ENCODE measurements around the gene ZHX3. TPM values are rescaled to one million over a fixed set of nuclear protein-coding genes. Genes with fewer than 3 reads are reported as not detected.

ZHX3 gene
- total and polyA plus RNA-seq, 9 of the 15 experiments (the other 6 are each of a cell fraction or from before 2014, with no cell fraction given) = 0.80 to 14.6 (median 4.9) TPM

- no peak for TF ChIP-seq RBM14 (IDR thresholded peaks at IDR 0.05; ENCODE audit: borderline replicate concordance, insufficient read depth, low read depth, low read length)
- no peak for TF ChIP-seq GABPA (tag; conservative IDR thresholded peaks at IDR 0.05; ENCODE audit: low read depth)
- TF ChIP-seq HDAC8 (tag; IDR thresholded peaks at IDR 0.05) = no peak
- no peak for TF ChIP-seq MTA2 (IDR thresholded peaks at IDR 0.05; ENCODE audit: low read depth)
- no peak for TF ChIP-seq ZNF121 (CRISPR knock-in tag; conservative IDR thresholded peaks at IDR 0.05)
- TF ChIP-seq, protein P1, sequence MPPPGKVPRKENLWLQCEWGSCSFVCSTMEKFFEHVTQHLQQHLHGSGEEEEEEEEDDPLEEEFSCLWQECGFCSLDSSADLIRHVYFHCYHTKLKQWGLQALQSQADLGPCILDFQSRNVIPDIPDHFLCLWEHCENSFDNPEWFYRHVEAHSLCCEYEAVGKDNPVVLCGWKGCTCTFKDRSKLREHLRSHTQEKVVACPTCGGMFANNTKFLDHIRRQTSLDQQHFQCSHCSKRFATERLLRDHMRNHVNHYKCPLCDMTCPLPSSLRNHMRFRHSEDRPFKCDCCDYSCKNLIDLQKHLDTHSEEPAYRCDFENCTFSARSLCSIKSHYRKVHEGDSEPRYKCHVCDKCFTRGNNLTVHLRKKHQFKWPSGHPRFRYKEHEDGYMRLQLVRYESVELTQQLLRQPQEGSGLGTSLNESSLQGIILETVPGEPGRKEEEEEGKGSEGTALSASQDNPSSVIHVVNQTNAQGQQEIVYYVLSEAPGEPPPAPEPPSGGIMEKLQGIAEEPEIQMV (tag; conservative IDR thresholded peaks at IDR 0.05; ENCODE audit: low read depth) = no peak
- TF ChIP-seq ZBTB1 (CRISPR knock-in tag; IDR thresholded peaks at IDR 0.05; ENCODE audit: borderline replicate concordance, low read depth) = no peak
- no peak for TF ChIP-seq STAT5B (CRISPR knock-in tag; IDR thresholded peaks at IDR 0.05)
- 0 out of 2 replicates have a peak, but pooled peaks have one; percentile 30 for TF ChIP-seq VEZF1 (CRISPR knock-in tag; IDR thresholded peaks at IDR 0.05)
- TF ChIP-seq ESRRB (CRISPR knock-in tag; IDR thresholded peaks at IDR 0.05; ENCODE audit: borderline replicate concordance) = no peak
- TF ChIP-seq PRDM10 (IDR thresholded peaks at IDR 0.05; ENCODE audit: partially characterized antibody) = no peak
- TF ChIP-seq, protein P2, sequence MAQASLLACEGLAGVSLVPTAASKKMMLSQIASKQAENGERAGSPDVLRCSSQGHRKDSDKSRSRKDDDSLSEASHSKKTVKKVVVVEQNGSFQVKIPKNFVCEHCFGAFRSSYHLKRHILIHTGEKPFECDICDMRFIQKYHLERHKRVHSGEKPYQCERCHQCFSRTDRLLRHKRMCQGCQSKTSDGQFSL (CRISPR knock-in tag; IDR thresholded peaks at IDR 0.05) = no peak
- TF ChIP-seq, protein P2 (tag; IDR thresholded peaks at IDR 0.05) = no peak
- TF ChIP-seq TAF15 (IDR thresholded peaks at IDR 0.05; ENCODE audit: low read depth, low read length) = no peak
- no peak for TF ChIP-seq GATAD2A (IDR thresholded peaks at IDR 0.05)
- no peak for TF ChIP-seq HNRNPH1 (optimal IDR thresholded peaks at IDR 0.05; ENCODE audit: low read depth, low read length)
- TF ChIP-seq NR1H2 (CRISPR knock-in tag; IDR thresholded peaks at IDR 0.05) = no peak
- no peak for TF ChIP-seq KLF13 (tag; IDR thresholded peaks at IDR 0.05; ENCODE audit: borderline replicate concordance, low read depth)
- TF ChIP-seq MCM2 (IDR thresholded peaks at IDR 0.05; ENCODE audit: low read depth) = no peak
- TF ChIP-seq HDAC2 (IDR thresholded peaks at IDR 0.05) = 0 out of 2 replicates have a peak, but pooled peaks have one; percentile 49
- TF ChIP-seq POLR3G (IDR thresholded peaks at IDR 0.05; ENCODE audit: extremely low read depth, insufficient read length, insufficient replicate concordance) = no peak
- TF ChIP-seq POLR3A (IDR thresholded peaks at IDR 0.05; ENCODE audit: borderline replicate concordance, extremely low read depth, insufficient read depth, insufficient read length) = no peak
These were observed 22.4 kb upstream of the ZHX3 start (continued) for GRCh38 chr20:41339957-41340326.
